Measurements from ENCODE around the gene RNF43. TPM values are rescaled to one million over a fixed set of nuclear protein-coding genes. Genes with fewer than 3 reads are reported as not detected.

The RNF43 gene
- total and polyA plus RNA-seq, 4 donors, result 4.1 to 8.4 (median 5.1) TPM

- TF ChIP-seq, protein P1, sequence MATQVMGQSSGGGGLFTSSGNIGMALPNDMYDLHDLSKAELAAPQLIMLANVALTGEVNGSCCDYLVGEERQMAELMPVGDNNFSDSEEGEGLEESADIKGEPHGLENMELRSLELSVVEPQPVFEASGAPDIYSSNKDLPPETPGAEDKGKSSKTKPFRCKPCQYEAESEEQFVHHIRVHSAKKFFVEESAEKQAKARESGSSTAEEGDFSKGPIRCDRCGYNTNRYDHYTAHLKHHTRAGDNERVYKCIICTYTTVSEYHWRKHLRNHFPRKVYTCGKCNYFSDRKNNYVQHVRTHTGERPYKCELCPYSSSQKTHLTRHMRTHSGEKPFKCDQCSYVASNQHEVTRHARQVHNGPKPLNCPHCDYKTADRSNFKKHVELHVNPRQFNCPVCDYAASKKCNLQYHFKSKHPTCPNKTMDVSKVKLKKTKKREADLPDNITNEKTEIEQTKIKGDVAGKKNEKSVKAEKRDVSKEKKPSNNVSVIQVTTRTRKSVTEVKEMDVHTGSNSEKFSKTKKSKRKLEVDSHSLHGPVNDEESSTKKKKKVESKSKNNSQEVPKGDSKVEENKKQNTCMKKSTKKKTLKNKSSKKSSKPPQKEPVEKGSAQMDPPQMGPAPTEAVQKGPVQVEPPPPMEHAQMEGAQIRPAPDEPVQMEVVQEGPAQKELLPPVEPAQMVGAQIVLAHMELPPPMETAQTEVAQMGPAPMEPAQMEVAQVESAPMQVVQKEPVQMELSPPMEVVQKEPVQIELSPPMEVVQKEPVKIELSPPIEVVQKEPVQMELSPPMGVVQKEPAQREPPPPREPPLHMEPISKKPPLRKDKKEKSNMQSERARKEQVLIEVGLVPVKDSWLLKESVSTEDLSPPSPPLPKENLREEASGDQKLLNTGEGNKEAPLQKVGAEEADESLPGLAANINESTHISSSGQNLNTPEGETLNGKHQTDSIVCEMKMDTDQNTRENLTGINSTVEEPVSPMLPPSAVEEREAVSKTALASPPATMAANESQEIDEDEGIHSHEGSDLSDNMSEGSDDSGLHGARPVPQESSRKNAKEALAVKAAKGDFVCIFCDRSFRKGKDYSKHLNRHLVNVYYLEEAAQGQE (IDR thresholded peaks at IDR 0.05), result no peak
- TF ChIP-seq RXRA (IDR thresholded peaks at IDR 0.05), result no peak
- no peak for TF ChIP-seq ATF3 (IDR thresholded peaks at IDR 0.05)
- TF ChIP-seq NR2F2 (IDR thresholded peaks at IDR 0.05), result no peak
Observed at GRCh38 chr17:58411408-58411894, 5.9 kb downstream of the RNF43 start (continued).

DNA sequence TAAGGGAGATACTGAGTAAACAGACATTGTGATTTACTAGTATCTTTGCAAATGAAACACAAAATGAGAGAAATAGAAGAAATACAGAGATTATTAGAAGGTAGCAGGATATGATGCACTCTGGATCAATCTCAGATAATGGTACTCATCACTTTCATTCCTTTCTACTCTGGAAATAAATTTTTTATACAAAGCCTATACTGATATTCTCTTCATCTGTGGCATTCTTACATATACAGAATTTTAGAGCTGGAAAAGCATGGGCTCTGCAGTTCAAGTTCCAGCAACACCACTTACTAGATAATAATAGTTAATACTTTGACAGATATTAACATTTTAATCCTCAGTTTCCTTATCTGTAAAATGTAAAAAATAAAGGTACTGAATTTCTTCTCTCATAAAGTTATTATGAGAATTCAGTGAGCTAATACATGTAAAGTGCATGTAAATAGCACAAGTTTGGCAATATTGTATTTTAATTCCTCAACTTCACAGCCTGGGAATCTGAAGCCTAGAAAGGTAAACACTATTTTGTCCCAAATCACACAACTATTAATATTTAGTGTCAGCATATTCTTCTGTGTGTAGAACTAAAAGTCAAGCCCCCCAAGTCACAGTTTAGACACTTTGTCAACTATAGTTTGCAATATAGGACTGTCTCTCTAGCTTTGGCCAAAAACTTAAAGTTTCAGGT lies 6.5 kb downstream of the RNF43 start:
- DNase-seq (ENCODE audit: low spot score), result no peak
- Histone ChIP-seq H3K9me3 (ENCODE audit: control insufficient read depth in 4 of 4, low read length in 3 of 4) (no peaks in the 10 kb centered on the region), H3K27ac (ENCODE audit: low read depth in 1 of 2, low read length in 2 of 2) (no peak overlapping the region), H3K4me1 (ENCODE audit: control insufficient read depth in 4 of 4, insufficient read depth in 4 of 4, low read length in 3 of 4) (peaks cover 0 to 48% (median 28%) of the 10 kb centered on the region in 4 donors), H3K9ac (ENCODE audit: low read depth in 1 of 2, low read length in 2 of 2) (no peak overlapping the region), H3K36me3 (ENCODE audit: control insufficient read depth in 4 of 4, insufficient read depth in 3 of 4, low read depth in 1 of 4, low read length in 3 of 4) (no peaks in the 10 kb centered on the region), H3K4me3 (ENCODE audit: low read depth in 1 of 3, low read length in 3 of 3) (no peak overlapping the region), H3K27me3 (ENCODE audit: control insufficient read depth in 4 of 4, insufficient read depth in 4 of 4, low read length in 3 of 4) (no peaks in the 10 kb centered on the region)
- TF ChIP-seq GABPA (IDR thresholded peaks at IDR 0.05 in 1 of 2, conservative IDR thresholded peaks at IDR 0.05 in 1 of 2), result no peak
- TF ChIP-seq ATF3 (IDR thresholded peaks at IDR 0.05), result no peak
- TF ChIP-seq YY1 (IDR thresholded peaks at IDR 0.05), result no peak
- TF ChIP-seq, protein P2, sequence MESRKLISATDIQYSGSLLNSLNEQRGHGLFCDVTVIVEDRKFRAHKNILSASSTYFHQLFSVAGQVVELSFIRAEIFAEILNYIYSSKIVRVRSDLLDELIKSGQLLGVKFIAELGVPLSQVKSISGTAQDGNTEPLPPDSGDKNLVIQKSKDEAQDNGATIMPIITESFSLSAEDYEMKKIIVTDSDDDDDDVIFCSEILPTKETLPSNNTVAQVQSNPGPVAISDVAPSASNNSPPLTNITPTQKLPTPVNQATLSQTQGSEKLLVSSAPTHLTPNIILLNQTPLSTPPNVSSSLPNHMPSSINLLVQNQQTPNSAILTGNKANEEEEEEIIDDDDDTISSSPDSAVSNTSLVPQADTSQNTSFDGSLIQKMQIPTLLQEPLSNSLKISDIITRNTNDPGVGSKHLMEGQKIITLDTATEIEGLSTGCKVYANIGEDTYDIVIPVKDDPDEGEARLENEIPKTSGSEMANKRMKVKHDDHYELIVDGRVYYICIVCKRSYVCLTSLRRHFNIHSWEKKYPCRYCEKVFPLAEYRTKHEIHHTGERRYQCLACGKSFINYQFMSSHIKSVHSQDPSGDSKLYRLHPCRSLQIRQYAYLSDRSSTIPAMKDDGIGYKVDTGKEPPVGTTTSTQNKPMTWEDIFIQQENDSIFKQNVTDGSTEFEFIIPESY (IDR thresholded peaks at IDR 0.05), result no peak
- TF ChIP-seq NR2F2 (IDR thresholded peaks at IDR 0.05), result no peak
- TF ChIP-seq FOXA2 (IDR thresholded peaks at IDR 0.05), result no peak
- no peak for TF ChIP-seq CTCF (IDR thresholded peaks at IDR 0.05; ENCODE audit: low read depth, low read length, missing input control)
- TF ChIP-seq, protein P1 (IDR thresholded peaks at IDR 0.05), result no peak
- no peak for TF ChIP-seq JUND (IDR thresholded peaks at IDR 0.05)
- TF ChIP-seq RAD21 (IDR thresholded peaks at IDR 0.05), result no peak
- TF ChIP-seq RXRA (IDR thresholded peaks at IDR 0.05), result no peak
